Measurements from ENCODE around the gene USP54.

The USP54 gene

DNA sequence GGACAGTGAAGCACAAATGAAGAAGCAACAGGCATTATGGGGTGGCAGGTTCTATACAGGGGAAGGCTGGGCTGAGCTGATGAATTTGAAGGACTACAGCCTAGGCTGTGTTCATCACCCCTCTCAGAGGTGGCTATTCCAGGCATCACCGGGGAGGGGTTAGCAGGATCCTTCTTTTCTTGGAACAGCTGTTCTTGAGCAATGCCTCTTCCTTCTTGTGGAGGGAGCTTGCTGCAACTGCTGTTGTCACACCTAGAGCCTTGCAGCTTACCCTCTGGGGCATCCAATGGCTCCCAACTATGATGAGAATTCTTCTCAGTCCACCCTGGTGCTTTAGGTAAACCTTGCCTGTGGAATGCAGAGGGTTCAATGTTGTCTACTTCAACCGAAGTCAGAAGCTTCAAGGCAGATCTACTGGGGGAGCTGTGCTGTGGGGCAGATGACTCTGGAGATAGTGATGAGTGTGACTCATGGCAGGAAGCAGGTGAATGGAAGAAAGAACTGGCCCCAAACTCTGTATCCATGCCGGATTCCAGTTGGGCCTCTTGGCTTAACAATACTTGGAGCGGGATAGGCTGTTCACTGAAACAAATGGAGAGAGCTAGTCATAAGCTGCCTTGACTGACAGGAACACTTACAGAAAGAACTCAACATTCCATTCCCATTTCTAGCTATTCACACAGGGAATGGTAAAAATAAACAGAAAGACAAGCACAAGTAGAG lies 73.8 kb downstream of the USP54 start:
- no peak overlapping the region for H3K4me3 ChIP-seq (ENCODE audit: low read length)
- H3K9me3 ChIP-seq (ENCODE audit: insufficient read depth, low read depth, low read length) = no peaks in the 10 kb centered on the region
- H3K36me3 ChIP-seq (ENCODE audit: insufficient read depth, low read depth, low read length) = peaks cover 77% of the 10 kb centered on the region
- no peak overlapping the region for H3K9ac ChIP-seq (ENCODE audit: low read depth, low read length)
- H3K27ac ChIP-seq (ENCODE audit: low read length) = no peak overlapping the region
- no peaks in the 10 kb centered on the region for H3K27me3 ChIP-seq (ENCODE audit: insufficient read depth, low read length)
- no peaks in the 10 kb centered on the region for H3K4me1 ChIP-seq (ENCODE audit: insufficient read depth, low read length)

DNA sequence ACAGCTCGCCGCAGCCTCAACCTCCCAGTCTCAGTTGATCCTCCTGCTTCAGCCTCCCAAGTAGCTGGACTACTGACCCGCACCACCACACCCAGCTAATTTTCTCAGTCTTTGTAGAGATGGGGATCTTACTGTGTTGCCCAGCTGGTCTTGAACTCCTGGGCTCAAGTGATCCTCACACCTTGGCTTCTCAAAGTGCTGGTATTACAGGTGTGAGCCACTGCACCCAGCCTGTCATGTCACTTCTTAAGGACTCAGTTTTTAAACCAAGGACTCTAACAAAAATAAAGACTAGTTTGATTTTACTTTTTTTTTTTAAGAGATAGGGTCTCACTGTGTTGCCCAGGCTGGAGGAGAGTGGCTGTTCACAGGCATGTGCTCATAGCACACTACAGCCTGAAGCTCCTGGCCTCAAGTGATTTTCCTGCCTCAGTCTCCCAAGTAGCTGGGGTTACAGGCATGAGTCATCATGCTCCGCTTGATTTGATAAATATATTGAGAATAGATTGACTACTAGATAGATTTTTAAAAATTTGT lies 78.9 kb downstream of the USP54 start:
- H3K9ac ChIP-seq (ENCODE audit: low read depth, low read length) = no peak overlapping the region
- no peaks in the 10 kb centered on the region for H3K27me3 ChIP-seq (ENCODE audit: insufficient read depth, low read length)
- H3K27ac ChIP-seq (ENCODE audit: low read length) = no peak overlapping the region
- H3K4me1 ChIP-seq (ENCODE audit: insufficient read depth, low read length) = no peaks in the 10 kb centered on the region
- no peak overlapping the region for H3K4me3 ChIP-seq (ENCODE audit: low read length)
- H3K36me3 ChIP-seq (ENCODE audit: insufficient read depth, low read depth, low read length) = peaks cover 32% of the 10 kb centered on the region
- no peaks in the 10 kb centered on the region for H3K9me3 ChIP-seq (ENCODE audit: insufficient read depth, low read depth, low read length)

DNA sequence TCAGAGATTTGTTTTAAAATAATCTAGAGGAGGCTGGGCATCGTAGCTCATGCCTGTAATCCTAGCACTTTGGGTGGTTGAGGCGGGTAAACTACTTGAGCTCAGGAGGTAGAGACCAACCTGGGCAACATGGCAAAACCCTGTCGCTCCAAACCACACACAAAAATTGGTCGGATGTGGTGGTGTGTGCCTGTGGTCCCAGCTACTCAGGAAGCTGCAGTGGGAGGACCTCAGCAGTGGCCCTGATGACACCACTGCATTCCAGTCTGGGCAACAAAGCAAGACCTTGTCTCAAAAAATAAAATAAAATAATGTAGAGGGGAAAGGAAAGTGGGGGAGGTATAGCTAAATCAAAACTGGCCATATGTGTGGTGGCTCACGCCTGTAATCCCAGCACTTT lies 81.4 kb downstream of the USP54 start:
- Histone ChIP-seq H3K9me3 (ENCODE audit: insufficient read depth, low read depth, low read length) (no peaks in the 10 kb centered on the region), H3K9ac (ENCODE audit: low read depth, low read length) (no peak overlapping the region), H3K4me3 (ENCODE audit: low read length) (no peak overlapping the region), H3K27me3 (ENCODE audit: insufficient read depth, low read length) (no peaks in the 10 kb centered on the region), H3K4me1 (ENCODE audit: insufficient read depth, low read length) (peaks cover 10% of the 10 kb centered on the region), H3K36me3 (ENCODE audit: insufficient read depth, low read depth, low read length) (peaks cover 18% of the 10 kb centered on the region), H3K27ac (ENCODE audit: low read length) (no peak overlapping the region)

DNA sequence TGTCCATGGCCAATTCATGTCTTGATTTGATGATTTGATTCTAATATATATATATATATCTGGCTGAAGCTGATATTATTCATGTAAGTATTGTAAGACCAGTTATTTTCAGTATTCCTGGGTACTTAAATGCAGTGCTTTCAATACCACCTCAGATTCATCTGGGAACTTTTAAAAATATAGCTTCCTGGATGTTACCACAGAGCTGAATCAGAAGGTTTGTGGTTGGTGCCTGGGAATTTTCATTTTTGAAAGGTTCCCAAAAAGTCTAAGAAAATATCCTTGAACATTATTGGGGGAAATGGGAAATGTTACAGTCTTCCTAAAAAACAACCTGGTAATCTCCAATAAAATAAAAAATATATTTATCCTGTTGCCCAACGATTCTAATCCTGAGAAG lies 84.7 kb downstream of the USP54 start:
- H3K9ac ChIP-seq (ENCODE audit: low read depth, low read length) = 0 out of 2 replicates have a peak overlapping the region, but pooled peaks have one; percentile 40
- peaks cover 10% of the 10 kb centered on the region for H3K4me1 ChIP-seq (ENCODE audit: insufficient read depth, low read length)
- H3K27me3 ChIP-seq (ENCODE audit: insufficient read depth, low read length) = no peaks in the 10 kb centered on the region
- H3K36me3 ChIP-seq (ENCODE audit: insufficient read depth, low read depth, low read length) = peaks cover 31% of the 10 kb centered on the region
- H3K27ac ChIP-seq (ENCODE audit: low read length) = no peak overlapping the region
- H3K4me3 ChIP-seq (ENCODE audit: low read length) = no peak overlapping the region
- H3K9me3 ChIP-seq (ENCODE audit: insufficient read depth, low read depth, low read length) = no peaks in the 10 kb centered on the region

DNA sequence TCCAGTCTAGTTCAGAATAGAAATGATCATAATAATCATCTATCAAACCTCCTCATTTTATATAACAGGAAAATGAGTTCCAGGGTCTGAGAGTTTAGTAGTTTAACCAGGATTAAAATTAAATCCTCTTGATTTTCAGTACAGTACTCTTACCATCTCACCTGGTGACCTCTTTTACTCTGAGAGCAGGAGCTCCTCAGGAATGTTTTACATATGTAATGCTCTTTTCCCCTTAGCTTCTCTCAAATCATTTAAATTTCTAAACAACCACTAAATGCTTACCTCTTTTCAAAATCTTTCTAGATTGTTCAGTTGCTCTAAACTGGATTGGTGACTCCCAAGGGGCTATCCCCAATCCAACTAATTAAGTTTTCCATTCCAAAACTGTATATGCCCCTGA lies 85.1 kb downstream of the USP54 start:
- Histone ChIP-seq H3K4me1 (ENCODE audit: insufficient read depth, low read length) (peaks cover 10% of the 10 kb centered on the region), H3K9ac (ENCODE audit: low read depth, low read length) (peak overlapping the region; percentile 40; the same call in 1 of the 2 replicates), H3K36me3 (ENCODE audit: insufficient read depth, low read depth, low read length) (peaks cover 36% of the 10 kb centered on the region), H3K4me3 (ENCODE audit: low read length) (no peak overlapping the region), H3K9me3 (ENCODE audit: insufficient read depth, low read depth, low read length) (no peaks in the 10 kb centered on the region), H3K27ac (ENCODE audit: low read length) (no peak overlapping the region), H3K27me3 (ENCODE audit: insufficient read depth, low read length) (no peaks in the 10 kb centered on the region)

DNA sequence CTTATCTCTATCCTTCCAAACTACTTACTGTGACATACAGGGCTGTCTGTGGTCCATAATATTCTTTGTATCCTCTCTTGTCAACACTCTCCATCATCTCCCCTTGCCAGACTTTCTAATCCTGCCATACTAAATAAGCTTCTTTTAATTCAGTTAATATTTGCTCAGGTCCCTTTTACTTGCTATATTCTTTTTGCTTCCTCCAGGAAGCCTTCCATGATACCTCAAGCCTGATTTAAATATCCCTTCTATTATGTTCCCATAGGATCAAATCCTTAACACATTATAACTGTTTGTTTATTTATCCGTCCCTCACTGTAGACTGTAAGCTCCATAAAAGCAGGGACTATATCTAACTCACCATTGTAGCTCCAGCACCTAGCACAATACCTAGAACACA lies 88.1 kb downstream of the USP54 start:
- no peaks in the 10 kb centered on the region for H3K9me3 ChIP-seq (ENCODE audit: insufficient read depth, low read depth, low read length)

DNA sequence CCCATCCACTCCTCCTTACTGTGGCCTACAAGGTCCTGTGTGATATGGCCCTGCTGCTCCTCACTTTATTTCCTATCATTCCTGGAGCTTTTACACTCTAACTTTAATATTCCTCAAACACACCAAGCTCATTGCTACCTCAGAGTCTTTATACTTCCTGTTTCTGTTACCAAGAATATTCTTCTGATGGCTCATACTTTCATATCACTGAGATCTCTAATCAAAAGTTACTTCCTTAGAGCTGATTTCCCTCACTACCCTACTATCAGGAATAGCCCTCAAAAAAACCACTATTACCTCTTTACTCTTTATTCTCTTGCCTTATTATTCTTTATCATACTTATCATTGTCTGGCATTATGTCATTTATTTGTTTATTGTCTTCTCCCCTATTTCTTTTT lies 89.5 kb downstream of the USP54 start:
- no peak overlapping the region for H3K4me3 ChIP-seq (ENCODE audit: low read length)
- H3K9me3 ChIP-seq (ENCODE audit: insufficient read depth, low read depth, low read length) = no peaks in the 10 kb centered on the region
- no peak overlapping the region for H3K27ac ChIP-seq (ENCODE audit: low read length)
- H3K4me1 ChIP-seq (ENCODE audit: insufficient read depth, low read length) = peaks cover 9% of the 10 kb centered on the region
- H3K27me3 ChIP-seq (ENCODE audit: insufficient read depth, low read length) = no peaks in the 10 kb centered on the region
- no peak overlapping the region for H3K9ac ChIP-seq (ENCODE audit: low read depth, low read length)
- H3K36me3 ChIP-seq (ENCODE audit: insufficient read depth, low read depth, low read length) = peaks cover 70% of the 10 kb centered on the region

More for the DNA sequence above, 88.1 kb downstream of the USP54 start:
- no peak overlapping the region for H3K4me3 ChIP-seq (ENCODE audit: low read length)
- peaks cover 59% of the 10 kb centered on the region for H3K36me3 ChIP-seq (ENCODE audit: insufficient read depth, low read depth, low read length)
- H3K27ac ChIP-seq (ENCODE audit: low read length) = no peak overlapping the region
- H3K27me3 ChIP-seq (ENCODE audit: insufficient read depth, low read length) = no peaks in the 10 kb centered on the region
- H3K9ac ChIP-seq (ENCODE audit: low read depth, low read length) = no peak overlapping the region
- peaks cover 10% of the 10 kb centered on the region for H3K4me1 ChIP-seq (ENCODE audit: insufficient read depth, low read length)

DNA sequence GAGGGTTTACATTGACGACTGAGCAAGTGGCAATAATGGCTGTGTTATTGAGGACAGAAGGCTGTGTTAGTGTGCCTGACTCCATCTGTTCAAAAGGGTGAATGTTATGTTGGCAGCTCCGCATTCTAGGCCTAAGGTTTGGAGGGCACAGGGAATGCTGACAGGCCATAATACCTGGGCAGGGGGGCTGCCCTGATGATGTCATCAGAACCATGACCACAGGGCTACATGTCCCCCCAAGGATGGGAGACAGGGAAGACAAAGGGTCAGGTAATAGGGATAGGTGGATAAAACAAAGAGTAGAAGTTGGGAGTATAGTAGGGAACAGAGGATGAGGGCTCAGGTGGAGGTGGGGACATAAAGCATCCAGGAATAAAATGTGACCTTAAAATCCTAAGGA lies 93.5 kb downstream of the USP54 start:
- Histone ChIP-seq H3K9me3 (ENCODE audit: insufficient read depth, low read depth, low read length) (no peaks in the 10 kb centered on the region), H3K36me3 (ENCODE audit: insufficient read depth, low read depth, low read length) (peaks cover 43% of the 10 kb centered on the region), H3K27ac (ENCODE audit: low read length) (no peak overlapping the region), H3K27me3 (ENCODE audit: insufficient read depth, low read length) (no peaks in the 10 kb centered on the region), H3K9ac (ENCODE audit: low read depth, low read length) (no peak overlapping the region), H3K4me3 (ENCODE audit: low read length) (no peak overlapping the region), H3K4me1 (ENCODE audit: insufficient read depth, low read length) (peaks cover 5% of the 10 kb centered on the region)

DNA sequence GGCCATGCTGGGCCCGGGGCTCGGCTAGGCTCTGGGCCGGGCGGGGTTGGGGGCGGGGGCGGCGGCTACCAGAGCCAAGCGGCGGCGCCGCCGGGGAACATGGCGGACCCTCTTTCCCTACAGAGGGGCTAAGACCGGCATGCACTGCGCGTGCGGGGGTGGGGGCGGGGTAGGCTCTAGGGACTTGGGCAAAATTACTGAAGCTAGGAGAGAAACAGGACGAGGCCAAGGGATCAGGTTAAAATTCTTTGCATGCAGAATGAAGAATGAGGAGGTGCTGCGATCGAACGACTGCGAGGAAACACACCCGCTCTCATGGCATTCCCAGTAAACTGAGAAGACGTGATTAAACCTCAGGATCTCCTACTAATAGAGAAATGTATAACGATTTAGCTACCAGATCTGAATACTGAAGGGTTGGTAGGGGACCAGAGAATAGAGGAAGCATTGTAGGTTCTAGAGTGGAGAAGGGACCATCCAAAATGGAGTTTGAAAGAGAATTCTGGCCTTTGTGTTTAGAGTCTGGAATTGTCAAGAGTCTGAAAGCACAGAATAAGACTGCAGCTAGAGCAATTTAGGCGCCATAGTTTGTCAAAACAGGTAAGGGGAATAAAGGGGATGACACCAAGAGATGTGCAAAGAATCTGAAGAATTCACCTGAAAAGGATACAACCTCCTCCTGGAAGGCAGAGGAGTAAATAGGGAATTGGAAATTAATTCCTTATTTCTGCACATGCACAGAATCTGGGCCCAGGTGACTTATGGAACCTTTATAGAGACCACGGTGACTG lies 95.1 kb downstream of the USP54 start, which contains the start of gene PPP3CB:
Gene PPP3CB, minus strand, starts transcription at position 141 of the 791 bp plus-strand sequence. Its CDS starts 135 bp downstream, at position 6.
- Histone ChIP-seq H3K4me1 (ENCODE audit: insufficient read depth, low read length) (peaks cover 5% of the 10 kb centered on the region), H3K27ac (ENCODE audit: low read length) (peak within 1 kb of the TSS; percentile 53), H3K36me3 (ENCODE audit: insufficient read depth, low read depth, low read length) (peaks cover 34% of the 10 kb centered on the region), H3K9ac (ENCODE audit: low read depth, low read length) (peak within 1 kb of the TSS; percentile 87), H3K9me3 (ENCODE audit: insufficient read depth, low read depth, low read length) (no peaks in the 10 kb centered on the region), H3K27me3 (ENCODE audit: insufficient read depth, low read length) (no peaks in the 10 kb centered on the region), H3K4me3 (ENCODE audit: low read length) (peak within 1 kb of the TSS; percentile 89)

DNA sequence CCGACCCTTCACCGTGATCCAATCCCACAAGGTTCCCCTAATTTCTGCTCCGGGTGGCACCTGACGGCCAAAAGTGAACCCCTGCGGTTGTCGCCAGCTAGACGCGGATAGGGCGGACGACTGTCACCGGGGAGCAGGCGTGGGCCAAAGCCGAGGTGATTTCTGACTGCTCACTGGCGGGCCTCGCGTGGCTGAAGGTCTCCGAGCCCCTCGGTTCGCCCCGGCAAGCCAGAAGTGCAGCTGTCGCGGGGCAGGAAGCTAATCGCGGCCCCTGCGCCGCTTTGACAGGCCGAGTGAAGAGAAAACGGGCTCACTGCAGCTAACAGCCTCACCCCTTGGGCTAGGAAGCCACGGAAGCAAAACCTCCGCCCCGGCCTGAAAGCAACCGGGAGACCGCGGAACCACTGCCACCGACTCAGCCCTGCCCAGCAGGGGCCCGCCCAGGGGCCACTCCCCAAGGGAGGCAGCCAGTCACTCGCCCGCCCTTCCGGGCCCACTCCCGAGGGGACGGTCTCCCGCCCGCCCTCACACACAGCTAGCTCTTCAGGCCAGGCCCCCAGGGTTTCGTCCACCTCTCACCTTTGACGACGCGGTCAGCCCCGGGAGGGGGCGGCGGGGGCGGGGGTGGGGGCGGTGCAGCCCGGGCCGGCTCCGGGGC lies 95.8 kb downstream of the USP54 start:
- H3K4me3 ChIP-seq (ENCODE audit: low read length) = peak overlapping the region; percentile 89
- no peaks in the 10 kb centered on the region for H3K9me3 ChIP-seq (ENCODE audit: insufficient read depth, low read depth, low read length)
- H3K9ac ChIP-seq (ENCODE audit: low read depth, low read length) = peak overlapping the region; percentile 84
- no peak overlapping the region for H3K27ac ChIP-seq (ENCODE audit: low read length)
- H3K4me1 ChIP-seq (ENCODE audit: insufficient read depth, low read length) = peaks cover 5% of the 10 kb centered on the region
- no peaks in the 10 kb centered on the region for H3K27me3 ChIP-seq (ENCODE audit: insufficient read depth, low read length)
- peaks cover 28% of the 10 kb centered on the region for H3K36me3 ChIP-seq (ENCODE audit: insufficient read depth, low read depth, low read length)

DNA sequence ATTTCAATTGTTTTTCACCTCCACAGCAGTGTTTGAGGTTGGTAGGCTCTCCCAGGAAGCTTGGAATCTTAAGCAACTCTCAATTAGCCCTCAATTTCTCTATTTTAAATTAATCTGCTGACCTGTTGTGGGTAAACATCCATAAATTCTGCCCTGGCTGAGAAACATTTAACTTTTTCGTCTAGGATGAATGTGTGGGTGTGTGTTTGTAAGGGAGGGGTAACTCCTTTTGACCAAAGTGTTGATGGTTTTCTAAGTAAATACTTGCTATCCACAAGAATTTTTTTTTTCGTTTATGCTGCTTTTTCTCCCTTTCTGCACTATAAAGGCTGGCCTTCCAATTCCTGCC lies 96.3 kb downstream of the USP54 start:
- no peak overlapping the region for H3K27ac ChIP-seq (ENCODE audit: low read length)
- no peaks in the 10 kb centered on the region for H3K9me3 ChIP-seq (ENCODE audit: insufficient read depth, low read depth, low read length)

More for the DNA sequence above, 96.3 kb downstream of the USP54 start:
- Histone ChIP-seq H3K4me3 (ENCODE audit: low read length) (peak overlapping the region; percentile 89), H3K4me1 (ENCODE audit: insufficient read depth, low read length) (peaks cover 5% of the 10 kb centered on the region), H3K36me3 (ENCODE audit: insufficient read depth, low read depth, low read length) (peaks cover 23% of the 10 kb centered on the region), H3K9ac (ENCODE audit: low read depth, low read length) (peak overlapping the region; percentile 84), H3K27me3 (ENCODE audit: insufficient read depth, low read length) (no peaks in the 10 kb centered on the region)
